GM19455 (cell line): ENCODE measurements around the gene MXRA8.
"Not testable (repeated sequence)": the region's sequence is repeated elsewhere in the genome, so short reads cannot be mapped to it uniquely, and the experiment has no call there.

Experiments
- ATAC-seq: cut with Tn5 transposase; IDR thresholded peaks from one replicate; pipeline ENCODE4 v1.9.1; 2021; ENCODE audit not compliant: unreplicated experiment

The MXRA8 gene

DNA sequence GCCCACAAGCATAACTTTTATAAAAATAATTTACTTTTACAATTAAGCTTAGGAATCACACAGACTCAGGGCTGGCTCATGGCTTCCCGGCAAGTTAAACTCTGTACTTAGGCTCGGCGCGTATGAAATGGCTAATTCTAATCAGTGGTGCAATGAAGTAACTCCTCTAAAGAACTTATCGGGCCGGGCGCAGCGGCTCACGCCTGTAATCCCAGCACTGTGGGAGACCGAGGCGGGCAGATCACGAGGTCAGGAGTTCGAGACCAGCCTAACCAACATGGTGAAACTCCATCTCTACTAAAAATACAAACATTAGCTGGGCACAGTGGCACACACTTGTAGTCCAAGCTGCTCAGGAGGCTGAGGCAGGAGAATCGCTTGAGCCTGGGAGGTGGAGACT lies 11.7 kb upstream of the MXRA8 start:
- not testable (repeated sequence) for ATAC-seq

DNA sequence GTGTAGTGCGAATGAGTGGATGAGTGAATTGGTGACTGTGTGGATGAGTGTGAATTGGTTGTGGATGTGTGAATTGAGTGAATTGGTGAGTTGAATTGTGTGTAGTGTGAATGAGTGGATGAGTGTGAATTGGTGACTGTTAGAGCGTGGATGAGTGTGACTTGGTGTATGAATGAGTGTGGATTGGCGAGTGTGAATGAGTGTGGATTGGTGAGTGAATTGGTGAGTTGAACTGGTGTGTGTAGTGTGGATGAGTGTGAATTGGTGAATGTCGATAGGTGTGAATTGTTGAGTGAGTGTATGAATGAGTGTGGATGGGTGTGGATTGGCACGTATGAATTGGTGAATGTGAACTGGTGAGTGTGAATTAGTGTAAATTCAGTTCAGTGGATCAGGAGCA lies 9.0 kb upstream of the MXRA8 start:
- ATAC-seq, result no peak

DNA sequence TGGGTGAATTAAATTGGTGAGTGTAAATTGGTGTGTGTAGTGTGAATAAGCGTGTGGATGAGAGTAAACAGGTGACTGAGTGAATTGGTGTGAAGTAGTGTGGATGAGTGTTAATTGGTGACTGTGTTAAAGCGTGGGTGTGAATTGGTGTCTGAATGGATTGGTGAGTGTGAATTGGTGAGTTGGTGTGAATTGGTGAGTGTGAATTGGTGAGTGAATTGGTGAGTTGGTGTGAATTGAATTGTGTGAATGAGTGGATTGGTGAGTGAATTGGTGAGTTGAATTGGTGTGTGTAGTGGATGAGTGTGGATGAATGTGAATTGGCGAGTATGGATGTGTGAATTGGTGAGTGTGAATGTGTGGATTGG lies 8.3 kb upstream of the MXRA8 start:
- ATAC-seq, result no peak

DNA sequence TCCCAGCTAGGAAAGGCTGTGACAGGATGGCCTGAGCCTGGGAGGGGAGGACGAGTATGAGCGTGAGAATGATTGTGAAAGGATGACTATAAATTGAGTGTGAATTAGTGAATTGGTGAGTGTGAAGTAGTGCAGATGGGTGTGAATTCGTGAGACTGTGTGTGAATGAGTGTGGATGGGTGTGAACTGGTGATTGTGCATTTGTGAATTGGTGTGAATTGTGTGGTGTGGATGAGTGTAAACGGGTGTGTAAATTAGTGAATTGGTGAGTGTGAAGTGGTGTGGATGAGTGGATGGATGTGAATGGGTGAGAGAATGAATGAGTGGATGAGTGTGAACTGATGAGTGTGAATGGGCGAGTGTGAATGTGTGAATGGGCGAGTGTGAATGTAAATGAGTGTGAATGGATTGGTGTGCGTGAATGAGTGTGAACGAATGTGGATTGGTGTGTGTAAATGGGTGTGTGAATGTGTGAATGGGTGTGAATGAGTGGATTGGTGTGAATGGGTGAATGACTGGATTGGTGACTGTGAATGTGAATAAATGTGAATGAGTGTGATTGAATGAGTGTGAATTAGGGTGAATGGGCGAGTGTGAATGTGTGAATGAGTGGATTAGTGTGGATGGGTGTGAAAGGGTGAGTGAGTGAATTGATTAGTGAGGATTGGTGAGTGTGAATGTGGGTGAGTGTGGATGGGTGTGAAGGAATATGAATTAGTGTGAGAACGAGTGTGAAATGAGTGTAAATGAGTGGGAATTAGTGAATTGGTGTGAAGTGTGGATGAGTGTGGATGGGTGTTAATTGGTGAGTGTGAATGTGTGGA lies 7.7 kb upstream of the MXRA8 start:
- ATAC-seq, result no peak

DNA sequence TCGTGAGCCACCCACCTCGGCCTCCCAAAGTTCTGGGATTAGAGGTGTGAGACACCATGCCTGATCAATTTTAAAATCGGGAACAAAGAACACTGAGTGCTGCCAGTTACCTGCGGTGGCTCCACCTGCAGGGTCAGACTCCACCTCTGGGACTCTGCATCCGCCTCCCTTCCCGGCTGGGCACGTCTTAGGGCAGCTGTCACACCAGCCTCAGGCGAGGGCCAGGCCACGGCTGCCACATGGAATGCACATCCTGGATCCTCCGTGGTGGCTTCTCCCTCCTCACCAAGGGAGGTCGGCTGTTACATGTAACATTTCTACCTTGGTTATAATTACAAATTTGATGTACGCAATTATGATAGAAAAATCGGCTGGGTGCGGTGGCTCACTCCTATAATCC lies 5.9 kb upstream of the MXRA8 start:
- no peak for ATAC-seq

DNA sequence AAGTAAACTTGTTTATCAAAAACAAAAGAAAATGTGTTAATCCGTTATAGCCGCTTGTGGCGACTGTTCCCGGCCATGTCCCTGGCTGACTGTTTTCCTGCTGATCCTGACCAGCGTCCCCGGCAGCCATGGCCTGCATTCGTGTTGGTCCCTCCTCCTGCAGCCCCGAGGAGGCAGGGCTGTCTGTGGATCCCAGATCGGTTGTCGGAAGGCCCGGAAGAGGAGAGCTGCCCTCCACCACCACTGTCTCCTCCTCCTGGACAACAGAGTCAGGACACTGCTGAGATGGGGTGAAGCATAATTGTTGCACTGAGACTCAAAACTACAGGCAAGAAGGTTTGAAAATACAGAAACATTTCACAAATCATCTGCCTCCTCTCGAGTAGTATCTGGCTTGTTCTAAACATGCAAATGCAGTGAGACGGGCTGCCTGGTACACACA lies 3.6 kb upstream of the MXRA8 start:
- ATAC-seq, result no peak

DNA sequence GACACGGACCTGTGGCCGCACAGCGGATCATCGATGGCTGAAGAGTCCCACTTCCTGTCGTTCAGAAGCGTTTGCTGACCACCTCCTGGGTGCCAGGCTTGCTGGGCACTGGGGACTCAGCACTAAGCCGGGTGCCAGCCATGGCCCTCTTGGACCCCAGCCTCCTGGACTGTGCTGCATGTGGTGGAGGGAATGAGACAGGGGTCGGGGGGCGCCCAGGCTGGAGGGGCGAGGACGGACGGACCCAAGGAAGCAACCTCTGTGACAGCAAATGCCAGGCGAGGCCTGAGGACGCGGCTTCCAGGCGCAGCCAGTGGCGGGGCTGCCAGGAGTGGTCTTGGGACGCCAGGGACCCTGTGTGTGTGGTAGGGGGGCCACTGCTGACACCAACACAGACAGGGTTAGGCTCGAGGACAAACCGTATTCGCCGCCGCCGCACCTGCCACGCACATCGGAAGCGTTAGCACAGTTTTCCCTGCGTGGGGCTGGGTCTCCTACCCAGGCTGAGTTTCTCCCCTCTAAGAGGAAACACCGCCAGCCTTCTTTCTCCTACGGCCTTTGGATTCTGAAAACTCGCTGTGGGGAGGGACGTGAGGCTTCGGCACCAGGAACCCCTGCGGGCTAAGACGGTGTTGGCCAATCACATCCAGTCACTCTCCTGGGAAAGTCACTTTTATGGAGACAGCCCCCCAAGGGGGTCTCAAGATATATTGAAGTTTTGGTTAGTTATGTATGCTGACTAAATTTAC lies 3.1 kb upstream of the MXRA8 start:
- no peak for ATAC-seq

DNA sequence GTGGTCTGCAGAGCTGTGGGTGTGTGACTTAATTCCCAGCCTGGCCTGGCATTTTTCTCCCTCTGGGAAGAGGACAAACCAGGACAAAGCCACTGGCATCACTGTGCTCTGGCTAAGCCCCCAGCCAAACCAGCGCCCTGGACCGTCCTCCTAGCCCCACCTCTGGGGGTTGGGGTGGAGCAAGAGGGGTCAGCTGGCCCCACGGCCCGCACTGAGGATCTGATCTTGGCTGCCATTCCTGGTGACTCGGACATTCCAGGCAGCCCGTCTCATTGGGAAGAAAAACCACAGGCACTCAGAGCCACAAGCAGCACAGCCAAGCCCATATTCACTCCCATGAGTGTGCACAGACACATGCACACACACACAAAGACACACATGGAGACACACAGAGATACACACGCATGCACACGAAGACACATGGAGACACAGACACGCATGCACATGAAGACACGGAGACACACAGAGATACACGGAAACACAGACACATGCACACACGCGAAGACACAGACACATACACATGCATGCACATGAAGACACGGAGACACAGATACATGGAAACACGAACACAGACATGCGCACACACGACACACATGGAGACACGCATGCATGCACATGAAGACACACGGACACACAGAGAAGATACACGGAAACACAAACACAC lies 2.3 kb upstream of the MXRA8 start:
- no peak for ATAC-seq

DNA sequence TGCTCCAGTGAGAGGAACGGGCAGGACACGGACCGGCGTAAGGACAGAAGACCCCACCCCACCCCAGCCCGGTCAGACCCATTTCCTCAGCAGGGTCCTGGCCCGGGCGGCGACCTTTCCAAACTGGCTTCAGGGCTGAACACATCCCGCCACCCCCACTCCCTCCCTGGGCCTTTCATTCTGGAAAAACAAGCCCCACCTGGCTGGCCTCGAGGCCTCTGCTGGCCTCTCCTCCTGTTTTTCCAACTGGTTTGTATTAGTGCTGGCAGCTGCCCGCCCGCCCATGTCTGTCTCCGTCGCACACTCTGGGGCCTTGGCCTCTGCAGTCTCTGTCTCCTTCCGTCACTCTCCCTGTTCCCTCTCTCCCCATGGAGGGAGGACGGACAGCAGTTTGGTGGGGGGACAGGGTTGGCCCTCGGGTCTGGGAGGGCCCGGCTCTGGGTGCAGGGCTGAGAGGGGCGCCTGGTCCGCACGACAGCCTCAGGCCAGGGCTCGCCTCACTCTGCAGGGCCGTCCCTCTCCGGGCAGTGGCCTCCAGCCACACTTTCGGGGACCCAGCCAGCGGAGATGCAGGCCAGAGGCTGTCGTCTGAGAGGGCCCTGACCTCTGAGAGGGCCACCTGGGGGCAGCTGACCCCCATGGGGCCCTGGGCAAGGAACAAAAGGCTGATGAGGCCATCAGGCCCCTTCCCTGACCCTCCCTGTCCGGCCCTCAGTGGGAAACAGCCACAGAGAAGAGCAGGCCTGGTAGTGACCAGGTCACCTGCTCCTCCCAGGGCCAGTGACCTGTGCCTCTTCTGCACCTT lies 1.5 kb upstream of the MXRA8 start:
- ATAC-seq, result no peak

DNA sequence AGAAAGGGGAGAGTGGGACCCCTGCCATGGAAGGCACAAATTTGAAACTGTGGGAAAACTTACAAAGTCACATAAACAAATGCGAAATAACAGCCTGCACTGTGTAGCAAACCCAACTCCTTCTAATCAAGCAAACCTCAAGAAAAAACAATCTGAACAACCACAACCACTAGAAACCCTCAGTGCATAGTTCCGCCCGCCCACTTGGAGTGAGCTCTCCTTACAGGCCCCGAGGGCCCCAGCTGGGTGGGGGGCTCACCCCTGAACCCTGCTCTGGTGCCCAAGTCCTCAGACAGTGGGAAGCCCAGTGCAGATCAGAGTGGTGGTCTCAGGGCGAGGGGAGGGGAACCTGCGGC lies 931 bp upstream of the MXRA8 start:
- ATAC-seq, result no peak

DNA sequence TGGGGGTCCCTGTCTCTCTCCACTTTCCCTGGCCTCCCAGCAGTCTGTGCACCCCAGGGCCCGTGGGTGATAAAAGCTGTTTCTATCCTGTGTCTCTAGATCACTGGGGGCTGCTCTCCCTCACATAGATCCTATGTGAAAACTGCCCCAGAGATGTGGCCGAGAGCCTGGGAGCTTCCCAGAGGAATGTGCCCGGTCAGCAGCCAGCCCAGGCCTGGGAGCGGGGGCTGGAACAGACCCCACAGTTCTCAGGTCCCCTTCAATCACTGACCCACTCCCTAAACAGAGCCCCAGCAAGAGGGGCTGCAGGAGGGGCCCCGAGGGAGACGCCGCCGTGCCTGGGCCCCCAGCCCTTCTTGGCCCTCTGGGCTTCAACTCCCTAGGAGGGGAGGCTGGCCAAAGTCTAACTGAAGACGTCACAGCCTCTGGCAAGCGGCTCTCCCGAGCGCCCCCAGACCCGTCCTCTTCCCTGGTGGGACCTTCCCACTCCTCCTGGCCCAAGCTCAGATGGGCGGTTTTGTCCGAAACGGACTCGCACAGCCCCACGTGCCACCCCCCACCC lies 403 bp downstream of the MXRA8 start:
- no peak for ATAC-seq

DNA sequence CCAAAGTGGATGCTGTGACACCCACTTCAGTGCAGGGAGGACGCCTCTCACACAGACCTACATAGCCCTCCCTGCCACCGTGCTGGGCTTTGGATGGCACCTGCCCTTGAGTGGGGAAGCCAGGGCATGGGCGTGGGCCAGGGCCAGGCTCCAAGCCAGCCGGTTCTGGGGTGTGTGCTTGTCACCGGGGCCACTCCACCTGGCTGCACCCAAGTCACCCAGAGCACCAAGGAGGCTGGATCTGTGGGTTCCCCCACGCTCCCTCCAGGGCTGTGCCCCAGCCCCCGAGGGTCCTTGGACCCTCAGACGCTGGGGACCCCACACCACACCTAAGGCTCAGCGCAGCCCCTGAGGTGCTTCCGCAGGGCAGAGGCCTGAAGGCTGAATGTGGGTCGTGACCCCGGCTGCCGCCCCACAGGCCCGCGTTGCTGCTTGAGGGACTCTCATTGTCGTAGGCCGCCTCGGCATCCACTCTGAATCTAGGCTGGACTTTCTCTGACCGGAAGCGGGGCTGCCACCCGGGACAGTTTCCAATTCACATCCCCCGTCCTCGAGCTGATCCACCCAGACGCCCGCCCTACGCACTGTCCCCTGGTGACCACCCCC lies 1.5 kb downstream of the MXRA8 start:
- no peak for ATAC-seq

DNA sequence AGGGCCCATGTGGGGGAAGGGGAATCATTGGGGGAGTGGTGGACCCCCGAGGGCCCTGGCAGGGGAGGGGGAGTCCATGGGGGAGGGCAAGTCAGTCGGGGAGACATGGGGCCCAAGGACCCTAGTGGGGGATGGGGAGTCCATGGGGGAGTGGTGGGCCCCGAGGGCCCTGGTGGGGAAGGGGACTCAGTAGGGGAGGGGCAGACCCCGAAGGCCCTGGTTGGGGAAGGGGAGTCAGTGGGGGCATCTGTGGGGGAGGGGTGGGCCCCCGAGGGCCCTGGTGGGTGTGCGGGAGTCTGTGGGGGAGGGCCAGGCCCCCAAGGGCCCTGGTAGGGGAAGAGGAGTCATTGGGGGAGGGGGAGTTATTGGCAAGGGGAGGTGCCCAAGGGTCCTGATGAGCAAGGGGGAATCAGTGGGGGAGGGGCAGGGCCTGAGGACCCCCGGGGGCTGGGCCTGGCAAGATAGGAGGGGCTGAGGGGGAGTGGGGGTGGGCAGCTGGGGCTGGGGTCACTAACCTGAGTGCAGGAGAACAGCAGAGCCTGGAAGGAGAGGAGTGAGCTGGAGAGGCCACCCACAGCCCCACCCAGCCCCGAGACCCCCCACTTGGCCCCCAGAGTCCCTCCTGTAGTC lies 2.1 kb downstream of the MXRA8 start:
- ATAC-seq, result no peak

DNA sequence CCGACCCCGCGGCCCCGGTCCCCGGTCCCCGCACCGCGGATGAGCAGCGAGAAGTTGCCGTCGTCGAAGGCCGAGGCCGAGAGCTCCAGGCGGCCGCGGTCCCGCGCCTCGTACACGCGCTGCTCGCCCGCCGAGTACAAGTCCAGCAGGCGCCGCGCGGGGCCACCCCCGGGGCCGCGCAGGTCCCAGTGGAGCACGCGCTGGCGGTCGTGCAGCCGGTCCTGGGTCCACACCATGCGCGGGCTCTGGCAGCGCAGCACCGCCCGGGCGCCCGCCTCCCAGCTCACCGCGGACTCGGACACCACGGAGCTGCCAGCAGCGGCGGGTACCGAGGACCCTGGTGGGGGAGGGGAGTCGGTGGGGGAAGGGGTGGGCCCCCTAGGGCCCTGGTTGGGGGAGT lies 2.9 kb downstream of the MXRA8 start:
- ATAC-seq, result no peak

DNA sequence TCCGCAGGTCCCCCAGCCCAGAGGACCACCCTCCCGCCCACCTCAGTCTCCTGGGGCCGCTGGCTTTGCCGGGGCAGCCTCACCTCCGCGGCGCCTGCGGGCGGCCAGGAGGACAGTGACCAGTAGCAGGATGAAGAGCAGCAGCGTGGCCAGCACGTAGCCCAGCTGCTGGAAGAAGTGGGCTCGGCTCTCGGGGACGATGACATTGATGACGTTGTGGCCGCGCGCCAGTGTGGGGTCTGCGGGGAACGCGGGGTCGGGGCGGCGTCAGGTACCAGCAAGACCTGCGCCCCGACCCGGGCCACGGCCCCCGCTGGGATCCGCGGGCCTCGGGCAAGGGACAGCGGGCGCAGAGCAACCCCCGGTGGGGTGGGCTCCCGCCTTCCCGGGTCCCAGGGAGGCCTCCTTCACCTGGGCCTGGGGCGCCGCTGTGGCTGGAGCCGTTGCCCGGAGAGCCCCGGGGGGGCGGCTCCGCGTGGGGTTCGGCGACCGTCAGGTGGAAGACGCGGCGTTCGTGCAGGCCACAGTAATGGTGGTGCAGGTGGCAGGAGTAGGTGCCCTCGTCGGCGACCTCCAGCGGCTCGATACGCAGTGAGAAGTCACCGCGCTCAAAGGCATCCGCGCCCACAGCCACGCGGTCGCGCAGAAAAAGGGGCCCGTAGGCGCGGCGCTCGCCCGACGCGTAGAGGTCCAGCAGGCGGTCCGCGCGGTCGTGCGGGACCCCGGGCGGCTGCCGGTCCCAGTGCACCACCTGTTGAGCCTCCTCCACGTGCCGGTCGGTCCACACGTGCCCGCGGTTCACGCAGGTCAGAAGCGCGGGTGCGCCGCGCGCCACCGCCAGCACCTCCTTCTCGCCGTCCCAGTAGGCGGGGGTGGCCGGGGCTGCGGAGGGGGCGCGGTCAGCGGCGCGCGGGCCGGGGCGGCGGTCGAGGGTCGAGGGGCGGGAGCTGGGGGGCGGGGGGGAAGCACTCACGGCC lies 3.8 kb downstream of the MXRA8 start:
- no peak for ATAC-seq

DNA sequence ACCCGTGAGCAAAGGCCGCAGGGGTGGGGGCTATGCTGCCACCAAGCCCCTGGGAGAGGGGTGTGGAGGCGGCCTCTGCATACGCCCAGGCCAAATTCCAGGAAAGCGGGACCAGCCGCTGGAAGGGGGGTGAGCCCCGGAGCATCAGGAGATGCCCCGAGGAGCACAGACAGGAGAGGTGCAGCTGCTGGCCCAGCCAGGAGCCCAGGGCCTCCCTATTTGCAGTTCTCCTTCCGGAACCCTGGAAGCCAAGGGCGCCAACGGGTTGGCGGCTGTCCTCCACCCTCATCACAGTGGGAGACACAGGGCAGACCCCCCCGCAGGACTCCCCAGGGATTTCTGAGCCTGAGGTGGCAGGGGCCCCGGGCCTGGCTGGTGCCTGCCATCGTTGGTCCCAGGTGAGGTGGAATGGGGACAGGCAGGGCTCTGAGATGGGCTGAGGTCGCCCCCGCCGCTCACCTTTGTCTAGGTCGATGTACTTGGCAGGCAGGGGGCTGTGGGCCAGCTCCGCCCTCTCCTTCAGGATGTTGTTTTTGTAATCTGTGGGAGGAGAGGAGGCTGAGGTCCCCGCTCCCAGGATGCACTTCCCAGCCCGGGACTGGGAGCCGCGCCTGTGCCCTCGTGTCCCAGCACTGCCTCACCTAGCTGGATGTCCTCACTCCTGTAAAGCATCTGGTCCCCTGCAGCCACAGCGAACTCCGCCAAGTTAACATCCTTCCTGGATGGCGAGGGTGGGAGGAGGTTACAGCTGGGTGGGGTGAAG lies 4.8 kb downstream of the MXRA8 start:
- ATAC-seq, result no peak

DNA sequence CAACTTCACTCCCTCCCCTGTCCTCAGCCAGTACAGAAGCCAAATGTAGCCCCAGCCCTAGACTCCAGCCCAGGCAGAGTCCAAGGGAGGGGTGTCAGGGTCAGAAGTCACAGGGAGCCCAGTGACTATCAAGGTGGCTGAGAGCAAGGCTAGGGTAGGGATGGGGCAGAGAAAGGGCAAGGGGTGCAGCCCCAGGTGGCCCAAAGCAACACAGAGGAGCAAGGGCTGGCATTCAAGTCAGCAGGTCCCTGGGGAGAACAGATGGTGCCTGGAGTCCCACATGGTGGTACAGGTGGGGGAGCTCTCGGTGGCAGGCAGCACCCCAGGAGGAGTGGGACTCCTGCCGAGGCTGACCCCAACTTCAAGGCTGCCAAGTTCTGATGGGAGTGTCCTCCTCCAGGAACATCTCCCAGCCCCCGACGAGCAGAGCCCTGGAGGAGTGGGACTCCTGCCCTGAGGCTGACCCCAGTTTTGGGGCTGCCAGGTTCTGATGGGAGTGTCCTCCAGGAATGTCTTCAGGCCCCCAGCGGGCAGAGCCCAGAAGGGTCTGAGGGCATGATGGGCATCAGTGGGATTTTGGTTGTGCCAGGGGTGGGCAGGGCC lies 5.5 kb downstream of the MXRA8 start:
- no peak for ATAC-seq
